HepG2 (cell line): ENCODE measurements around the gene IGFLR1. TPM values are rescaled to one million over a fixed set of nuclear protein-coding genes. Genes with fewer than 3 reads are reported as not detected.

Experiments used
- ATAC-seq: fragments of 200-7000 bp; cut with Tn5 transposase; 3 replicates; pipeline ENCODE4 v1.9.1; 2020; ENCODE audit warnings: mild to moderate bottlenecking, moderate library complexity
- BruUV-seq: library from RNA; stranded (reverse); fragments of 400-500 nt; replicated peaks from 2 replicates; lab custom pipeline; 2021; lab: Mats Ljungman, UMichigan
- CTCF ChIA-PET: fragments of 300-600 bp; formaldehyde crosslinking; extraction: SDS; loops from one replicate; lab custom pipeline; 2021; ENCODE audit warnings: low total read pairs, inconsistent platforms, low intra/inter-chr PET ratio; lab: Yijun Ruan, JAX
- POLR2A ChIA-PET: fragments of 350-600 bp; sonication (Branson Sonifier 250); formaldehyde crosslinking; loops from one replicate; lab custom pipeline; 2020; ENCODE audit warnings: antibody characterized with exemption, inconsistent platforms; lab: Yijun Ruan, JAX
- DNase-seq: peaks from one replicate; pipeline ENCODE4 v3.0.0-alpha.2; 2015; ENCODE audit warnings: low spot score
- FAIRE-seq: peaks from 3 replicates; lab custom pipeline; 2011; peaks lifted over from hg19 to GRCh38; lab: Jason Lieb, UNC
- H2AFZ ChIP-seq: one replicate; pipeline ENCODE4 v1.6.1; 2011; ENCODE audit warnings: low read length, inconsistent platforms
- H3K27ac ChIP-seq: fragments of 300-600 bp; 3 replicates; pipeline ENCODE4 v1.8.0; 2011; ENCODE audit warnings: mixed run types, mild to moderate bottlenecking, mixed read lengths, low read length, inconsistent platforms; ENCODE audit not compliant: insufficient read depth; ENCODE audit errors: extremely low read length
- H3K27me3 ChIP-seq, 2 experiments: fragments of 200-600 bp in 1 of 2; 2 replicates in 1 of 2; 3 replicates in 1 of 2; pipeline versions ENCODE4 v1.6.0 to v1.8.0; 2011; ENCODE audit warnings: low read length in 2 of 2, mild to moderate bottlenecking in 2 of 2, moderate library complexity in 2 of 2, inconsistent platforms in 1 of 2; ENCODE audit not compliant: insufficient read depth in 2 of 2, control insufficient read depth in 1 of 2
- H3K36me3 ChIP-seq, 2 experiments: fragments of 200-600 bp in 1 of 2; replicated peaks in 1 of 2; 2 replicates in 1 of 2; 3 replicates in 1 of 2; pipeline versions ENCODE4 v1.5.1 to v1.8.0; 2011; ENCODE audit warnings: low read length in 2 of 2, inconsistent platforms in 1 of 2; ENCODE audit not compliant: insufficient read depth in 2 of 2, control insufficient read depth in 1 of 2
- H3K4me1 ChIP-seq: 2 replicates; pipeline ENCODE4 v1.5.1; 2012; ENCODE audit warnings: low read length, inconsistent platforms; ENCODE audit not compliant: insufficient read depth
- H3K4me2 ChIP-seq: 2 replicates; pipeline ENCODE4 v1.6.0; 2011; ENCODE audit warnings: low read depth, low read length, inconsistent platforms
- H3K4me3 ChIP-seq, 3 experiments: fragments of 200-600 bp in 1 of 3; sonication (generic), shearing (Covaris generic) in 1 of 3; replicated peaks in 1 of 3; 2 replicates each; pipeline ENCODE4 v1.5.1; 2011 to 2016; ENCODE audit warnings: low read length in 3 of 3, inconsistent platforms in 2 of 3, low read depth in 2 of 3, mild to moderate bottlenecking in 2 of 3, control low read depth in 1 of 3, mixed read lengths in 1 of 3; ENCODE audit not compliant: insufficient read depth in 1 of 3
- H3K79me2 ChIP-seq: one replicate; pipeline ENCODE4 v1.6.1; 2011; ENCODE audit warnings: low read length, inconsistent platforms; ENCODE audit not compliant: insufficient read depth
- H3K9ac ChIP-seq: 2 replicates; pipeline ENCODE4 v1.6.0; 2011; ENCODE audit warnings: mild to moderate bottlenecking, low read depth, low read length, inconsistent platforms; ENCODE audit not compliant: insufficient read depth
- H3K9me3 ChIP-seq: 2 replicates; pipeline ENCODE4 v1.5.1; 2012; ENCODE audit warnings: mild to moderate bottlenecking, low read length
- H4K20me1 ChIP-seq: 2 replicates; pipeline ENCODE4 v1.6.0; 2011; ENCODE audit warnings: inconsistent platforms, mild to moderate bottlenecking, low read length, moderate library complexity; ENCODE audit not compliant: insufficient read depth
- HHEX ChIP-seq: IDR thresholded peaks from 2 replicates; pipeline ENCODE4 v1.6.1; 2016; ENCODE audit warnings: control low read depth
- SALL1 ChIP-seq: sonication (generic); formaldehyde crosslinking; IDR thresholded peaks from 2 replicates; pipeline ENCODE4 v1.8.0; 2022; ENCODE audit warnings: mild to moderate bottlenecking, missing genetic modification reagents
- THRA ChIP-seq: sonication (generic); formaldehyde crosslinking; IDR thresholded peaks from 2 replicates; pipeline ENCODE4 v1.4.0; 2020; ENCODE audit warnings: missing genetic modification reagents, borderline replicate concordance
- ZNF12 ChIP-seq: sonication (generic); formaldehyde crosslinking; IDR thresholded peaks from 2 replicates; pipeline ENCODE4 v1.5.0; 2020; ENCODE audit warnings: missing genetic modification reagents
- ZNF34 ChIP-seq: sonication (generic); formaldehyde crosslinking; IDR thresholded peaks from 2 replicates; pipeline ENCODE4 v1.4.0; 2020; ENCODE audit warnings: mild to moderate bottlenecking, missing genetic modification reagents, borderline replicate concordance
- ZNF460 ChIP-seq: sonication (generic); formaldehyde crosslinking; IDR thresholded peaks from 2 replicates; pipeline ENCODE4 v1.5.1; 2020; ENCODE audit warnings: missing genetic modification reagents, mild to moderate bottlenecking, borderline replicate concordance
- ZNF790 ChIP-seq: sonication (generic); formaldehyde crosslinking; IDR thresholded peaks from 2 replicates; pipeline ENCODE4 v1.8.0; 2022; ENCODE audit warnings: missing genetic modification reagents, mild to moderate bottlenecking, borderline replicate concordance
- WGBS: methylation state at CpG from one replicate; pipeline ENCODE4 v1.1.6; 2017; ENCODE audit warnings: low lambda C conversion rate; 5-methylcytosine and 5-hydroxymethylcytosine counted together
- in situ Hi-C: cut with HindIII; loops from 2 replicates; pipeline ENCODE4 v1.10.0; 2017; ENCODE audit warnings: low pct_unique_long_range_greater_than_20kb; ENCODE audit not compliant: extremely low pct_ligation_motif_present
- intact Hi-C: fragments of 100-400 bp; cut with micrococcal nuclease; formaldehyde crosslinking; loops from one replicate; pipeline ENCODE4 v1.10.0; 2022; ENCODE audit not compliant: unreplicated experiment
- polyA plus RNA-seq, 8 experiments: library from polyadenylated mRNA; depleted of rRNA in 3 of 8; stranded (reverse) in 7 of 8; unstranded in 1 of 8; fragments of >200 nt; fragmentation: Illumina TruSeq in 4 of 8; extraction: Trizol in 4 of 8; gene quantifications; 2 replicates each; pipeline versions ENCODE4 v1.2.1 to v1.2.3, GENCODE V29; 2011 to 2016; ENCODE audit warnings: low read depth in 4 of 8, missing spikeins in 1 of 8, mixed read lengths in 1 of 8; ENCODE audit not compliant: insufficient read depth in 1 of 8
- total RNA-seq, 5 experiments: library from RNA; depleted of rRNA; stranded (reverse); fragments of >200 nt; fragmentation: Illumina TruSeq; extraction: Trizol; gene quantifications; 2 replicates each; pipeline ENCODE4 v1.2.3, GENCODE V29; 2016; ENCODE audit warnings: low read depth in 1 of 5

The IGFLR1 gene
- total and polyA plus RNA-seq, 2 of the 13 experiments (the other 11 are each of a cell fraction or from before 2014, with no cell fraction given), result 5.4 to 8.9 TPM

GRCh38 chr19:35760711-35761349 is 18.6 kb upstream of the IGFLR1 start:
- Histone ChIP-seq H4K20me1 (no peaks in the 10 kb centered on the region), H3K4me3 (no peak overlapping the region), H3K36me3 (peaks cover 4 to 24% of the 10 kb centered on the region in 2 experiments; a peak in 4 of 5 replicates), H3K9ac (no peak overlapping the region), H3K4me2 (no peak overlapping the region), H3K27me3 (no peaks in the 10 kb centered on the region), H3K27ac (no peak overlapping the region), H3K79me2 (peaks cover 6% of the 10 kb centered on the region), H3K4me1 (peaks cover 20% of the 10 kb centered on the region), H2AFZ (no peak overlapping the region), H3K9me3 (no peaks in the 10 kb centered on the region)
- in situ Hi-C loops (no loop called here), intact Hi-C loops (no loop called here)
- WGBS, result 100% methylated on average over 4 of the region's 4 CpGs
- no TSS peak for BruUV-seq
- TF ChIP-seq HHEX (no peak), ZNF12 (CRISPR knock-in tag) (peak; percentile 97)
- POLR2A ChIA-PET, result interaction anchor here (1.0 kb wide), 1 partner anchor 13 kb away, joined by 3 read pairs; the partner anchor contains the start of gene LIN37
- ATAC-seq (no peak), DNase-seq (no peak), FAIRE-seq (no peak)
- CTCF ChIA-PET, result no interaction called here

GRCh38 chr19:35759697-35760096 is 17.4 kb upstream of the IGFLR1 start:
- Histone ChIP-seq H3K9ac (peak overlapping the region; percentile 34; the same call in 1 of the 2 replicates), H4K20me1 (no peaks in the 10 kb centered on the region), H3K9me3 (no peaks in the 10 kb centered on the region), H3K27ac (no peak overlapping the region), H3K4me1 (peaks cover 20% of the 10 kb centered on the region), H3K4me2 (peak overlapping the region; percentile 69; the same call in 1 of the 2 replicates), H3K36me3 (peaks cover 2 to 20% of the 10 kb centered on the region in 2 experiments; a peak in 4 of 5 replicates), H3K79me2 (peaks cover 6% of the 10 kb centered on the region), H2AFZ (no peak overlapping the region), H3K27me3 (no peaks in the 10 kb centered on the region), H3K4me3 (no peak overlapping the region)
- in situ Hi-C loops, result no loop called here
- TF ChIP-seq THRA (CRISPR knock-in tag) (no peak), ZNF790 (CRISPR knock-in tag) (no peak), SALL1 (CRISPR knock-in tag) (no peak), ZNF34 (CRISPR knock-in tag) (no peak), ZNF460 (no peak)
- no peak for FAIRE-seq
- no TSS peak for BruUV-seq
- WGBS, result 100% methylated on average over 2 of the region's 2 CpGs
- ATAC-seq, result no peak
- ChIA-PET CTCF (no interaction called here), POLR2A (no interaction called here)
- intact Hi-C loops, result no loop called here
- no peak for DNase-seq
